ENCODE results near the gene LZIC. TPM values are rescaled to one million over a fixed set of nuclear protein-coding genes. Genes with fewer than 3 reads are reported as not detected.

Gene LZIC
- total RNA-seq, 1 donor from 2014 or later = 36.3 TPM

DNA sequence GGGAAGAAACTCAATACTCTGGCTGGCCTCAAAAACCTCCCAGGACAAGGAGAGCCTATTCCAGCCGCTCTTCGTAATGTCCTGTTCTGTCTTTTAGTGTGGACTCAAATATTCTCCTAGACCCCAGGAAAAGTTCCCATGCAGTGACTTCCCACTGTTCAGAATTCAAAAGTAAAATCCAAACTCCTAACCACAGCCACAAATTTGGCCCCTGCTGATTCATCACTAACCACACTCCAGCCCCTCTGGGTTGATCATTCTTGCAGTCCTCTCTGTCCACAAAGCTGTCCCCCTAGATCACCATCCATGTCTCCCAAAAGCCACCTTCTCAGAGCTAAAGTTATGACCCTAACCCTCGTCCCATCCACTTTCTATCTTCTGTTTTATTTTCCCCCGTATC is 38.2 kb downstream of the LZIC start:
- no peaks in the 10 kb centered on the region for H3K27me3 ChIP-seq (ENCODE audit: low read depth)
- H3K27ac ChIP-seq (replicated peaks) = peak overlapping the region; percentile 97
- no peak overlapping the region for H3K4me3 ChIP-seq
- H3K9me3 ChIP-seq (replicated peaks) = no peaks in the 10 kb centered on the region
- no peaks in the 10 kb centered on the region for H3K36me3 ChIP-seq
- no peak for DNase-seq
- intact Hi-C loops (cut with micrococcal nuclease) = no loop called here
- peaks cover 97% of the 10 kb centered on the region for H3K4me1 ChIP-seq
- no peak for TF ChIP-seq CTCF (IDR thresholded peaks at IDR 0.05; ENCODE audit: borderline replicate concordance)

DNA sequence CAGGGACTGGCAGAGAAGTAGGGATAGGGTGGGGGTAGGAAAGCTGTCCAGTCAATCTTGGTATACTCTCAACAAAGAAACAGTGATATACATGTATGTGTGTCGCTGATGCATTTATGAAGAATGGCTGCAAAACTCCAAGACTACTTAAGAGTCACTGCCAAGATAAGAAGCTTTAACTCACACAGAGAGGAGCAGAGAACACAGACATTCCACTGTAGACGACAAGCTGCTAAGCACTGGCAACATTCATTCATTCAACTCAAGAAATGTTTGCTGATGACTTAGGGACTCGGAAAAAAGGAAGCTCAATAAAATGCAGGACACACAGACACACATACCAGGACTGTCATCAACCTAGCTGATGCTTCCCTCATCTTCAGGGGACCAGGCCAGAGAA is 38.6 kb downstream of the LZIC start:
- H3K4me3 ChIP-seq = no peak overlapping the region
- H3K9me3 ChIP-seq (replicated peaks) = no peaks in the 10 kb centered on the region
- H3K27ac ChIP-seq (replicated peaks) = peak overlapping the region; percentile 97
- intact Hi-C loops (cut with micrococcal nuclease) = no loop called here
- H3K4me1 ChIP-seq = peaks cover 99% of the 10 kb centered on the region
- H3K36me3 ChIP-seq = no peaks in the 10 kb centered on the region
- no peak for DNase-seq
- no peaks in the 10 kb centered on the region for H3K27me3 ChIP-seq (ENCODE audit: low read depth)
- TF ChIP-seq CTCF (IDR thresholded peaks at IDR 0.05; ENCODE audit: borderline replicate concordance) = no peak

DNA sequence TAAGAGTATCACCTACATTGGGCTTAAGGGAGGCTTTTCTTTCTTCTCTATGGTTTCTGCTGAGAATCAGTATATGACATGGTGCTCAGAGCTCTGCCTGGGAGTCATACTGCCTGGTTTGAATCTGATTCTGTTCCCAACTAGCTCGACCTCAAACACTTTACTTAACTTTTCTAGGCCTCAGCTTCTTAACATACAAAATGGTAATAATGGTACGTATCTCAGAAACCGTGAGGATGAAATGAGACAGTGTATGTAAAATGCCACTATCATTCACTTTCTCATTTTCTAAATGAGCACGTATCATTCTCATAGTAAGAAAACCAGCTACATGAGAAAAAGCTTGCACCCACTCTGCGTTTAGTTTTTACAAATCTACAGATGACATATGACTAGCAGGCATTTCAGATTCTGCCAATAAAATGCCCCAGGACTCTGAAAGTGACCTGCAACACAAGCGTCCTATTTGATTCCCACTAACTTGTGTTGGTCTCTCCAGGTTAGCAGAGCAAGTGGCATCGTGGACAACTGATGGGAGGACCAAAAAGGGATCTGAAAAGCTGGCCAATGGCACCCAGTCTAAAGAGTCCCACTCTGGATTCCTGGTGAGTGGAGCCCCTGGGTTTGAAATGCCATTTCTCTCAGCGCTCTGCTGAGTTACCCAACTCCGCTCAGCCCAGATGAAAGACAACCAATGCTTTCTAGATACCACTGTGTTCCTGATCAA is 39.2 kb downstream of the LZIC start:
- no peak overlapping the region for H3K4me3 ChIP-seq
- H3K9me3 ChIP-seq (replicated peaks) = no peaks in the 10 kb centered on the region
- H3K36me3 ChIP-seq = no peaks in the 10 kb centered on the region
- H3K27me3 ChIP-seq (ENCODE audit: low read depth) = no peaks in the 10 kb centered on the region
- TF ChIP-seq CTCF (IDR thresholded peaks at IDR 0.05; ENCODE audit: borderline replicate concordance) = no peak
- intact Hi-C loops (cut with micrococcal nuclease) = no loop called here
- H3K4me1 ChIP-seq = peaks cover 98% of the 10 kb centered on the region
- no peak for DNase-seq
- peak overlapping the region; percentile 97 for H3K27ac ChIP-seq (replicated peaks)

- Histone ChIP-seq H3K27me3 (ENCODE audit: low read depth) (no peaks in the 10 kb centered on the region), H3K27ac (replicated peaks) (peak overlapping the region; percentile 97), H3K4me1 (peaks cover 88% of the 10 kb centered on the region), H3K9me3 (replicated peaks) (no peaks in the 10 kb centered on the region), H3K4me3 (peak overlapping the region; percentile 66), H3K36me3 (no peaks in the 10 kb centered on the region)
- intact Hi-C loops (cut with micrococcal nuclease) = no loop called here
- TF ChIP-seq CTCF (IDR thresholded peaks at IDR 0.05; ENCODE audit: borderline replicate concordance) = no peak
- DNase-seq = no peak
These were observed 41.1 kb downstream of the LZIC start for GRCh38 chr1:9902060-9902452.

- TF ChIP-seq CTCF (IDR thresholded peaks at IDR 0.05; ENCODE audit: borderline replicate concordance) = no peak
- Histone ChIP-seq H3K27me3 (ENCODE audit: low read depth) (no peaks in the 10 kb centered on the region), H3K27ac (replicated peaks) (peak overlapping the region; percentile 97), H3K9me3 (replicated peaks) (no peaks in the 10 kb centered on the region), H3K36me3 (no peaks in the 10 kb centered on the region), H3K4me3 (peak overlapping the region; percentile 66), H3K4me1 (peaks cover 81% of the 10 kb centered on the region)
- peak; percentile 75 for DNase-seq
- intact Hi-C loops (cut with micrococcal nuclease) = no loop called here
These were observed 41.8 kb downstream of the LZIC start for GRCh38 chr1:9901148-9902059.
